HepG2 (cell line): ENCODE data around the gene COMP.

Source experiments
- ATF2 ChIP-seq: sonication (generic); formaldehyde crosslinking; IDR thresholded peaks from 2 replicates; pipeline ENCODE4 v1.4.0; 2020; ENCODE audit warnings: missing genetic modification reagents
- HMGXB4 ChIP-seq, 2 experiments: sonication (generic) in 1 of 2; formaldehyde crosslinking in 1 of 2; IDR thresholded peaks; 2 replicates each; pipeline versions ENCODE4 v1.4.0 to v1.6.1; 2018 to 2020; ENCODE audit warnings: missing genetic modification reagents in 2 of 2, borderline replicate concordance in 1 of 2, low read depth in 1 of 2, mild to moderate bottlenecking in 1 of 2, missing biosample characterization in 1 of 2
- PAX8 ChIP-seq: sonication (generic); formaldehyde crosslinking; IDR thresholded peaks from 2 replicates; pipeline ENCODE4 v1.8.0; 2022; ENCODE audit warnings: mild to moderate bottlenecking, missing genetic modification reagents, borderline replicate concordance
- PHF20 ChIP-seq: sonication (generic); formaldehyde crosslinking; IDR thresholded peaks from 2 replicates; pipeline ENCODE4 v1.5.0; 2020; ENCODE audit warnings: mild to moderate bottlenecking, missing genetic modification reagents
- PHF21A ChIP-seq: sonication (generic); formaldehyde crosslinking; IDR thresholded peaks from 2 replicates; pipeline ENCODE4 v1.5.0; 2020; ENCODE audit warnings: mild to moderate bottlenecking, missing genetic modification reagents
- SPEN ChIP-seq: sonication (generic); formaldehyde crosslinking; IDR thresholded peaks from 2 replicates; pipeline ENCODE4 v1.5.1; 2020; ENCODE audit warnings: low read depth, mild to moderate bottlenecking, missing genetic modification reagents
- TBX3 ChIP-seq: fragments of 450-650 bp; IDR thresholded peaks from 2 replicates; pipeline ENCODE4 v1.6.1; 2017; ENCODE audit warnings: antibody characterized with exemption, mild to moderate bottlenecking, inconsistent platforms, borderline replicate concordance
- YY1 ChIP-seq: IDR thresholded peaks from 2 replicates; pipeline ENCODE4 v1.6.1; 2011; ENCODE audit warnings: low read length, low read depth, moderate library complexity, mild to moderate bottlenecking; ENCODE audit not compliant: insufficient read depth, insufficient replicate concordance
- ZFP90 ChIP-seq: sonication (generic); formaldehyde crosslinking; IDR thresholded peaks from 2 replicates; pipeline ENCODE4 v1.8.0; 2022; ENCODE audit warnings: missing genetic modification reagents, mild to moderate bottlenecking, inconsistent platforms, borderline replicate concordance

- TF ChIP-seq PAX8 = no peak
- no peak for TF ChIP-seq YY1
- no peak for TF ChIP-seq TBX3
- TF ChIP-seq ZFP90 = no peak
- TF ChIP-seq ATF2 (CRISPR knock-in tag) = no peak
- no peak for TF ChIP-seq PHF21A (CRISPR knock-in tag)
- no peak for TF ChIP-seq PHF20 (CRISPR knock-in tag)
- no peak for TF ChIP-seq HMGXB4 (CRISPR knock-in tag; IDR thresholded peaks at IDR 0.05; ENCODE audit: borderline replicate concordance in 1 of 2, low read depth in 1 of 2)
- TF ChIP-seq SPEN (CRISPR knock-in tag) = no peak
Measured at GRCh38 chr19:18777301-18778075, 13.6 kb downstream of the COMP start.
